Measurements from ENCODE around the gene BLTP2.

The BLTP2 gene

DNA sequence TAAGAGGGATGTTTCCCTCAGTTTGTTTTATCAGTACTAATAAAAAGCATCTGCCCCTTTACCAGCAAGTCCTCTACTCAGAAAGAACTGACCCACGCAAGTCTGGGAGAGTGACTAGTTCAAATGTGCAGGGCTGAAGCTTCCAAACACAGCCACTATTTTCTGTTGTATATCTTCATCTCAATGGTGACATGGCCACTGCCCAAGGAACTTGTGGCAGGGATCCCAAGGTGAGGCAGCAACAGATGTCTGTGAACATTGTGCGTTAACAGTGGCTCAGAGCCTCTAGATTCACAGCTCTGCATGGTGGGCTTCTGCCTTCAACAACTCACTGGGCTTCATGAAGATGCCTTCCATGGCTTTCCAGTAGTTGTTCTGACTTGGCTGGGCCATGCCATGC lies 3.7 kb upstream of the BLTP2 start:
- TF ChIP-seq TAF1 (IDR thresholded peaks at IDR 0.05; ENCODE audit: borderline replicate concordance, insufficient read depth, low read length) (no peak), SIN3A (IDR thresholded peaks at IDR 0.05; ENCODE audit: borderline replicate concordance, insufficient read depth, low read length) (no peak), POLR2AphosphoS5 (IDR thresholded peaks at IDR 0.05; ENCODE audit: low read depth, low read length) (no peak), REST (IDR thresholded peaks at IDR 0.05; ENCODE audit: insufficient read depth in 1 of 2, low read depth in 2 of 2, low read length in 2 of 2) (no peak), FOXP2 (optimal IDR thresholded peaks at IDR 0.05; ENCODE audit: borderline replicate concordance, extremely low read depth, extremely low read length, insufficient read depth) (no peak)

DNA sequence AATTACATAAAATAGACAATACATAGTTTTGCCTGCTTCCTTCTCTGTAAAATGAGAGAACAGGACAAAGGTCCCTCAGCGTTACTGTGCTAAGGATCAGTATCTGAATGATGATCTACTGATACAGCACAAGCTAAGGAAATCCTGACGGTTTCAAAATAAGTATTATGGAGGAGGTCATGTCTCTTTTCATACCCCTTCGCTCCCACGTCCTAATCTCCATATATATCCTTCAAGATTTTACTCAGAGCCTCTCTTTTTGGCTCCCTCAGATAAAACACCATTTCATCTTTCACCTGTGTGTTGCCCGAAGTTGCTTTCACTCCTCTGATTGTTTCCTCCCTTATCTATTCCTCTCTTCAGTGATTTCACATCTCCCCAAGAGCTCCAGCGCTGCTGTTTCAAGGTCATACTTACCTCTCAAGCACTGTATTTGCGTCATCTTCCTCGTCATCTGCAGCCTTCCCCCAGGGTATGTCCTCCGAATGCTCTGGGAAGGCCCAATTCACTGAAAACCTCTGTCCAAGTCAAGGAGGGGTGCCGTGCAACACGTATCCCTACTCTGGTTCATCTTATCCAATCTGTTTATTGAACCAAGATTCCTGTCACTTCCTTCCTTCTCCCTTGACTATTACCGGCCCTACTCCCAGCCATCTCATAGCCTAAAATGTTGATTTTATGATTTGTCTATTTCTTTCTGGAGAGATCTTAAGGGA lies 1.2 kb upstream of the BLTP2 start:
- TF ChIP-seq FOXP2 (optimal IDR thresholded peaks at IDR 0.05; ENCODE audit: borderline replicate concordance, extremely low read depth, extremely low read length, insufficient read depth) (no peak), REST (IDR thresholded peaks at IDR 0.05; ENCODE audit: insufficient read depth in 1 of 2, low read depth in 2 of 2, low read length in 2 of 2) (no peak), SIN3A (IDR thresholded peaks at IDR 0.05; ENCODE audit: borderline replicate concordance, insufficient read depth, low read length) (no peak), POLR2AphosphoS5 (IDR thresholded peaks at IDR 0.05; ENCODE audit: low read depth, low read length) (no peak), TAF1 (IDR thresholded peaks at IDR 0.05; ENCODE audit: borderline replicate concordance, insufficient read depth, low read length) (no peak)

GRCh38 chr17:28645576-28645939 lies 600 bp upstream of the BLTP2 start:
- TF ChIP-seq FOXP2 (optimal IDR thresholded peaks at IDR 0.05; ENCODE audit: borderline replicate concordance, extremely low read depth, extremely low read length, insufficient read depth), result no peak
- no peak for TF ChIP-seq POLR2AphosphoS5 (IDR thresholded peaks at IDR 0.05; ENCODE audit: low read depth, low read length)
- no peak for TF ChIP-seq SIN3A (IDR thresholded peaks at IDR 0.05; ENCODE audit: borderline replicate concordance, insufficient read depth, low read length)
- TF ChIP-seq REST (IDR thresholded peaks at IDR 0.05; ENCODE audit: insufficient read depth in 1 of 2, low read depth in 2 of 2, low read length in 2 of 2), result no peak
- no peak for TF ChIP-seq TAF1 (IDR thresholded peaks at IDR 0.05; ENCODE audit: borderline replicate concordance, insufficient read depth, low read length)

DNA sequence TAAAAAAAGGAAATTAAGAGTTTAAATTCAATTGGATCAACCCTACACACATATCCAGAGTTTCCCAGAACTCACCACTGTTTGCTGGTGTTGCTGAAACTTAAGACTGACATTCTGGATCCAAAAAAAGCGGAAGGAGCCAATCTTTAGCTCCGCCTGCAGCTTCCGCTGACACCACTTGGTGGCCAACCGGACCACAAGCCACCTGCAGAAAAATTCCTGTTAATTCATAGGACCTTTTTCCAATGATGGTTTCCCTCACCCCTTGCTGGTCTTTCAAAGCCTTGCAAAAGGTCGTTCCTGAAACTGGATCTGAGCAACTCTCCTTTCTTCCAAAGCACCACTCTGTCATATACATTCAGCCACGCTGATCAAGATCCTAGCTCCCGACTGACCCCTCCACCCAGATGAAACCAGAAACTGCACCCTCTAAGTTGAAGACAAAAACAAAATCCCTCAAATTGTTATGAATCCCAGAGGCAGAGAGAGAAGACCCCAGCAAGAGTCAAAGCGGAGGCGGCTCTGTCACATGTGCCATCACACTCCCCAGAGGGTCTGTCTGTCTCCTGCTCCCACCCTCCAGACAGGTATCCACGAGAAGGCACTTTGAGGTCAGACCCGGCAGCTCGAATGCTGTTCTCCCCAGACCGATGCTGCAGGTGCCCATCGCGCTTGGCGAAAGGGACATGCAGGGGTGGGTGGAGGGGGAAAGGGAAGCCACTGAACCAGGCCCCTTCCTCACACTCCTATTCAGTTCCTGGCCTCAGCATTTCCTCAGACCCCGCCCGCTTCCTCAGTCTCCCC lies 773 bp downstream of the BLTP2 start:
- TF ChIP-seq SIN3A (IDR thresholded peaks at IDR 0.05; ENCODE audit: borderline replicate concordance, insufficient read depth, low read length), result 0 out of 2 replicates have a peak, but pooled peaks have one; percentile 19
- TF ChIP-seq TAF1 (IDR thresholded peaks at IDR 0.05; ENCODE audit: borderline replicate concordance, insufficient read depth, low read length), result peak; percentile 72; the same call in 1 of the 2 replicates
- TF ChIP-seq FOXP2 (optimal IDR thresholded peaks at IDR 0.05; ENCODE audit: borderline replicate concordance, extremely low read depth, extremely low read length, insufficient read depth), result no peak

GRCh38 chr17:28641579-28641978 lies 3.4 kb downstream of the BLTP2 start:
- no peak for TF ChIP-seq TAF1 (IDR thresholded peaks at IDR 0.05; ENCODE audit: borderline replicate concordance, insufficient read depth, low read length)
- no peak for TF ChIP-seq SIN3A (IDR thresholded peaks at IDR 0.05; ENCODE audit: borderline replicate concordance, insufficient read depth, low read length)
- no peak for TF ChIP-seq FOXP2 (optimal IDR thresholded peaks at IDR 0.05; ENCODE audit: borderline replicate concordance, extremely low read depth, extremely low read length, insufficient read depth)
- TF ChIP-seq POLR2AphosphoS5 (IDR thresholded peaks at IDR 0.05; ENCODE audit: low read depth, low read length), result no peak
- TF ChIP-seq REST (IDR thresholded peaks at IDR 0.05; ENCODE audit: insufficient read depth in 1 of 2, low read depth in 2 of 2, low read length in 2 of 2), result no peak
